ENCODE data around the gene NTNG2.
"Not testable (repeated sequence)": the region's sequence is repeated elsewhere in the genome, so short reads cannot be mapped to it uniquely, and the experiment has no call there.

NTNG2 gene

DNA sequence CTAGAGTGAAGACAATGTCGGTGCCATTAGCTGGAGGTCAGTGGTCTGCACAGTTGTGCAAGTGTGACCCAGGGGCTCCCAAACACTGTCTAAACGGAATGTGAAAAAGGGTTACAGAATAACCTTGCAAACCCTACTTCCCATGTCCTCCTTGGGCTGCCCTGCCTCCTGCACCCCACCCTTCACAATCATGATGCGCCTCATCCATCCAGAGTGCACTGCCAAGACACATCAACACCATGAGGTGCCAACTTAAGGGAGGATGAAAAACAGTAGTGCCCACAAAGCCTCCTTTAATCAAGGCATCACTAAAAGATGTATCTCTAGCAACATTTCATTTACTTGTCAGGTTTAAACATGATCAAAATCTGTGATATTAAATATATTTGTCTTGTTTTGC is 105.8 kb downstream of the NTNG2 start:
- H3K36me3 ChIP-seq (ENCODE audit: control insufficient read depth, insufficient read depth, low read length) = peaks cover 70% of the 10 kb centered on the region
- no peaks in the 10 kb centered on the region for H3K27me3 ChIP-seq (replicated peaks; ENCODE audit: control insufficient read depth, insufficient read depth, low read length, poor library complexity, severe bottlenecking)
- no peaks in the 10 kb centered on the region for H3K4me1 ChIP-seq (ENCODE audit: control insufficient read depth, insufficient read depth, low read length, poor library complexity, severe bottlenecking)
- no peaks in the 10 kb centered on the region for H3K9me3 ChIP-seq (ENCODE audit: control insufficient read depth, low read length)
- no peak overlapping the region for H3K4me3 ChIP-seq (ENCODE audit: insufficient read depth, low read depth, low read length, poor library complexity, severe bottlenecking)
- DNase-seq = no peak
- H3K27ac ChIP-seq (ENCODE audit: insufficient read depth, low read length, poor library complexity, severe bottlenecking) = no peak overlapping the region

DNA sequence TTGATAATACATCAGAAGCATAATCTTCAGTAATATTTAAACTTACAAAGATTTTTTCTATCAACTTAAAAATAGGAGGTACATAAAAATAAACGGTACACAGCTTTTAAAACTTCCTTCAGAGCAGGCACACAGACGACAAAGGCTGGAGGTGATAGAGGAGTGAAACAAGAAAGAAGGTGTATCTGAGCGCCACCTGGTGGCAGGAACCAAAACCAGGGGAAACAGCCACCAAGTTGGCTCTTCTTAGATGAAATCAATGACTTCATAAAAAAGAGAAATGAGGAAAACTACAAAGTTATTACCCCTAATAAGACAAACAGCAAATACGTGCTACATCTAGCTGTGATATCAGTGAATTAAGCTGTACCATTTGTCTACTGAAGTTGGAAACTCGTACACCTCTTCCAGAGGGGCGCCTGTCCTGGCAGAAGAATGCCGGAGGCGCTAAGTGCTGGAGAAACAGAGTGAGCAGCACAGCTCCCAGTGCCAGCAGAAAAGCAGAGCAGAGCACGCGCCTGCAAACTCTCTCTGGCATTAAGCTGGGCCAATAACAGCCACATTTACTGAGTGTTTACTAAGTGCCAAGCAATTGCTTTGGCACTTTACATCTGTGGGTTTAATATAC is 107.0 kb downstream of the NTNG2 start:
- Histone ChIP-seq H3K36me3 (ENCODE audit: control insufficient read depth, insufficient read depth, low read length) (peaks cover 71% of the 10 kb centered on the region), H3K27ac (ENCODE audit: insufficient read depth, low read length, poor library complexity, severe bottlenecking) (no peak overlapping the region)
- DNase-seq = peak; percentile 35 to 56 (median 35)

DNA sequence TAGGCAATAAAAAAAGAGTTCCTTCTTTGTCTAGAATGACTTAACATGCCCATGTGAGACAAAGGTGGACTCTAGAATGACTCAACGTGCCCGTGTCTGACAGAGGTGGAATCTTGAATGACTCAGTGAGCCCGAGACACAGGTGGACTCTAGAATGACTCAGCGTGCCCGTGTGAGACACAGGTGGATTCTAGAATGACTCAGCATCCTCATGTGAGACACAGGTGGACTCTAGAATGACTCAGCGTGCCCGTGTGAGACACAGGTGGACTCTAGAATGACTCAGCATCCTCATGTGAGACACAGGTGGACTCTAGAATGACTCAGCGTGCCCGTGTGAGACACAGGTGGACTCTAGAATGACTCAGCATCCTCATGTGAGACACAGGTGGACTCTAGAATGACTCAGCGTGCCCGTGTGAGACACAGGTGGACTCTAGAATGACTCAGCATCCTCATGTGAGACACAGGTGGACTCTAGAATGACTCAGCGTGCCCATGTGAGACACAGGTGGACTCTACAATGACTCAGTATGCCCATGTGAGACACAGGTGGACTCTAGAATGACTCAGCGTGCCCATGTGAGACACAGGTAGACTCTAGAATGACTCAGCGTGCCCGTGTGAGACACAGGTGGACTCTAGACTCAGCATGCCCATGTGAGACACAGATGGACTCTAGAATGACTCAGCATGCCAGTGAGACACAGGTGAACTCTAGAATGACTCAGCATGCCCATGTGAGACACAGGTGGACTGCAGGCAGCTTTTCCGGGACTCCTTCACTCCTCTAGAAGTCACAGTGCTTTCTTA is 108.1 kb downstream of the NTNG2 start:
- peak in 2 of 3 donors; percentile 16 to 22 for DNase-seq
- H3K27ac ChIP-seq (ENCODE audit: insufficient read depth, low read length, poor library complexity, severe bottlenecking) = peak overlapping the region; percentile 38

More for the DNA sequence above, 107.0 kb downstream of the NTNG2 start:
- H3K4me1 ChIP-seq (ENCODE audit: control insufficient read depth, insufficient read depth, low read length, poor library complexity, severe bottlenecking) = no peaks in the 10 kb centered on the region
- no peaks in the 10 kb centered on the region for H3K27me3 ChIP-seq (replicated peaks; ENCODE audit: control insufficient read depth, insufficient read depth, low read length, poor library complexity, severe bottlenecking)
- no peaks in the 10 kb centered on the region for H3K9me3 ChIP-seq (ENCODE audit: control insufficient read depth, low read length)
- no peak overlapping the region for H3K4me3 ChIP-seq (ENCODE audit: insufficient read depth, low read depth, low read length, poor library complexity, severe bottlenecking)

DNA sequence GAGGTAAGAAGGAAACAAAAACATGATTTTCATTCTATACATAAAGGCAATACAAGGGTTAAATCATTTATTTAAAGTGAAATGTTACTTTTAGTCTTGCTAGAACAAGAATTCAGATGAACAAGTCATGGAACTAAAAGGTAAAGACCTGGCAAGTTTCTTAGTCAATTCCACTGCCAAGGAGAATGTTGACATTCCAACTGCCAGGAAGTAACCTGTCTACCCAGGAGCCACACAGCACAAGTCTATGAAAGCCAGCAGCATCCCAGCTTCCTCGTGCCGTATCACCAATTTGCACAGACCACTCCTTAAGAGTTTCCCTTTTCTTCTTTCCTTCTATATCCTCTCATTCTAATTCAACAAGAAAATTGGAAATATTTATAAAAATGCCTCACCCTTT is 113.0 kb downstream of the NTNG2 start:
- Histone ChIP-seq H3K4me3 (ENCODE audit: insufficient read depth, low read depth, low read length, poor library complexity, severe bottlenecking) (no peak overlapping the region), H3K36me3 (ENCODE audit: control insufficient read depth, insufficient read depth, low read length) (peaks cover 84% of the 10 kb centered on the region), H3K27me3 (replicated peaks; ENCODE audit: control insufficient read depth, insufficient read depth, low read length, poor library complexity, severe bottlenecking) (no peaks in the 10 kb centered on the region), H3K27ac (ENCODE audit: insufficient read depth, low read length, poor library complexity, severe bottlenecking) (no peak overlapping the region), H3K9me3 (ENCODE audit: control insufficient read depth, low read length) (no peaks in the 10 kb centered on the region), H3K4me1 (ENCODE audit: control insufficient read depth, insufficient read depth, low read length, poor library complexity, severe bottlenecking) (no peaks in the 10 kb centered on the region)
- no peak for DNase-seq

More for the DNA sequence above, 108.1 kb downstream of the NTNG2 start:
- H3K36me3 ChIP-seq (ENCODE audit: control insufficient read depth, insufficient read depth, low read length) = peaks cover 70% of the 10 kb centered on the region
- not testable (repeated sequence) for H3K27me3 ChIP-seq (replicated peaks; ENCODE audit: control insufficient read depth, insufficient read depth, low read length, poor library complexity, severe bottlenecking); H3K4me3 ChIP-seq (ENCODE audit: insufficient read depth, low read depth, low read length, poor library complexity, severe bottlenecking); H3K4me1 ChIP-seq (ENCODE audit: control insufficient read depth, insufficient read depth, low read length, poor library complexity, severe bottlenecking); H3K9me3 ChIP-seq (ENCODE audit: control insufficient read depth, low read length)

DNA sequence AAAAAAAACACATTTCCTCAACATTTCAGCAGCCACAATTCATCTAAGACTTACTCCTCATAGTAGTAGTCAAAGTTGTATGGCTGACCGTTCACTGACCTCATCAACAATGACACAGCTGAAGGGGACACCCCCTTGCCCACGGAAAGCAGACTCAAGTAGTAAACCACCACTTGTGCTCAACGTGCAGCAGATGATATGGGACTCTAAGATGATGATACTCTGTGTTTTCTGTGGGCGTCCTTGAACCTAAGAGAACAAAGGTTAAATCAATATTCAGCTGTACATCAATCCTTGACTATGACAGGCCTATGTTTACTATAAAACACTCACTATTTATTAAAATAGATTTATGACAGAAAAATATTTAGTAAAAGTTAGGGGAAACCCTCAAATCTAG is 121.3 kb downstream of the NTNG2 start:
- Histone ChIP-seq H3K36me3 (ENCODE audit: control insufficient read depth, insufficient read depth, low read length) (peaks cover 87% of the 10 kb centered on the region), H3K27me3 (replicated peaks; ENCODE audit: control insufficient read depth, insufficient read depth, low read length, poor library complexity, severe bottlenecking) (no peaks in the 10 kb centered on the region), H3K4me3 (ENCODE audit: insufficient read depth, low read depth, low read length, poor library complexity, severe bottlenecking) (no peak overlapping the region), H3K27ac (ENCODE audit: insufficient read depth, low read length, poor library complexity, severe bottlenecking) (no peak overlapping the region), H3K9me3 (ENCODE audit: control insufficient read depth, low read length) (no peaks in the 10 kb centered on the region), H3K4me1 (ENCODE audit: control insufficient read depth, insufficient read depth, low read length, poor library complexity, severe bottlenecking) (no peaks in the 10 kb centered on the region)
- DNase-seq = no peak

DNA sequence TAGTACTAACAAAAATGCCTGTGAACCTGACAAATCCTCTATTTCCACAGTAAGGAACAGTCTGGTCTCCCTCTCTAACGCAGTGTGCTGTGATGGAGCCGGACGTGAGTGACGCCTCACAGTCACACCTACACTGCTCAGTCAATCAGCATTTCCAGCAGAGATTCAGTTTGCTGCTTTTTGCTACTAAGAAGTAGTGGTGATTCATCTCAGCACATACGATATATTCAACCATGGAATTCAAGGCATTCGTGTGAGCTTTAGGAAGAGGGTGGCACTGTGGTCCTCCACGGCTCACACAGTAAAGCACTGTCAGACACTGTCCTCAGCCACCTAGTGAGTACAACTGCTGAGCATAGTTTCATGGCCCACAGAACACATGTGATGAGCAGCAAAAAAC is 122.0 kb downstream of the NTNG2 start:
- H3K36me3 ChIP-seq (ENCODE audit: control insufficient read depth, insufficient read depth, low read length) = peaks cover 80% of the 10 kb centered on the region
- no peak overlapping the region for H3K4me3 ChIP-seq (ENCODE audit: insufficient read depth, low read depth, low read length, poor library complexity, severe bottlenecking)
- H3K9me3 ChIP-seq (ENCODE audit: control insufficient read depth, low read length) = no peaks in the 10 kb centered on the region
- H3K4me1 ChIP-seq (ENCODE audit: control insufficient read depth, insufficient read depth, low read length, poor library complexity, severe bottlenecking) = no peaks in the 10 kb centered on the region
- no peaks in the 10 kb centered on the region for H3K27me3 ChIP-seq (replicated peaks; ENCODE audit: control insufficient read depth, insufficient read depth, low read length, poor library complexity, severe bottlenecking)
- DNase-seq = no peak
- no peak overlapping the region for H3K27ac ChIP-seq (ENCODE audit: insufficient read depth, low read length, poor library complexity, severe bottlenecking)

DNA sequence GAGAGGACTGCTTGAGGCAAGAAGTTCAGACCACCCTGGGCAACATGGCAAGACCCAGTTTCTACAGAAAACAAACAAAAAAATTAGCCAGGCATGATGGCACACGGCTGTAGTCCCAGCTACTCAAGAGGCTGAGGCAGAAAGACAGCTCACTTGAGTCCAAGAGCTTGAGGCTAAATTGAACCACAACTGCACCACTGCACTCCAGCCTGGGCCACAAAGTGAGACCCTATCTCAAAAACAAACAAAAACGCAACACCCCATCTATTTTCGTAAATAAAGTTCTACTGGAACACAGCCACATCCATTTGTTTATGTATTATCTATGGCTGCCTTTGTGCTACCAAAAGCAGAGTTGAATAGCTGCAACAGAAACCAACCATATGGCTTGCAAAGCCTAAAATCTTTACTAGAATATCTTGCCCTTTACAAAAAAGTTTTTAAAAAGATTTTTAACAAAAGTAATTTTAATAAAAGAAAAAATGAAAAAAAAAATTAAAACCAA is 125.5 kb downstream of the NTNG2 start:
- H3K9me3 ChIP-seq (ENCODE audit: control insufficient read depth, low read length) = no peaks in the 10 kb centered on the region
- no peak for DNase-seq
- no peak overlapping the region for H3K27ac ChIP-seq (ENCODE audit: insufficient read depth, low read length, poor library complexity, severe bottlenecking)
- H3K36me3 ChIP-seq (ENCODE audit: control insufficient read depth, insufficient read depth, low read length) = peaks cover 62% of the 10 kb centered on the region
- no peaks in the 10 kb centered on the region for H3K4me1 ChIP-seq (ENCODE audit: control insufficient read depth, insufficient read depth, low read length, poor library complexity, severe bottlenecking)
- H3K27me3 ChIP-seq (replicated peaks; ENCODE audit: control insufficient read depth, insufficient read depth, low read length, poor library complexity, severe bottlenecking) = no peaks in the 10 kb centered on the region
- H3K4me3 ChIP-seq (ENCODE audit: insufficient read depth, low read depth, low read length, poor library complexity, severe bottlenecking) = no peak overlapping the region

DNA sequence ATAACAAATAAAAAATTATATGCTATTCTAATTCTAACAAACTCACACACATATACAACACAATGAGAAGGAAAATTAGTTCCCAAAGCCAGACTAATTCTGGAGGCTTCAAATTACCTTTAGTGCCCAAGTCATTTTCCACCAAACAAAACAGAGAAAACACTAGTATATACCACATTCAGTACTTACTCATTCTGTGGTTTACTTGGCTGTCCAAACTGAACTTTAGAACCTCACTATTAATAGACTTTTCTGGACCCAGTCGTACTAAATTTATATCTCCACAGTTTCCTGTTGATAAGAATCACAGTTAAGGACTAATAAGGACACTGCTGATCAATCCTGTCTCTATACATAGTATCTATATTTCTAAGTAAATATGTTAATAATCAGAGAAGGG is 126.5 kb downstream of the NTNG2 start:
- no peaks in the 10 kb centered on the region for H3K27me3 ChIP-seq (replicated peaks; ENCODE audit: control insufficient read depth, insufficient read depth, low read length, poor library complexity, severe bottlenecking)
- no peaks in the 10 kb centered on the region for H3K4me1 ChIP-seq (ENCODE audit: control insufficient read depth, insufficient read depth, low read length, poor library complexity, severe bottlenecking)
- H3K4me3 ChIP-seq (ENCODE audit: insufficient read depth, low read depth, low read length, poor library complexity, severe bottlenecking) = no peak overlapping the region
- no peak for DNase-seq
- peaks cover 53% of the 10 kb centered on the region for H3K36me3 ChIP-seq (ENCODE audit: control insufficient read depth, insufficient read depth, low read length)
- no peaks in the 10 kb centered on the region for H3K9me3 ChIP-seq (ENCODE audit: control insufficient read depth, low read length)
- H3K27ac ChIP-seq (ENCODE audit: insufficient read depth, low read length, poor library complexity, severe bottlenecking) = no peak overlapping the region

DNA sequence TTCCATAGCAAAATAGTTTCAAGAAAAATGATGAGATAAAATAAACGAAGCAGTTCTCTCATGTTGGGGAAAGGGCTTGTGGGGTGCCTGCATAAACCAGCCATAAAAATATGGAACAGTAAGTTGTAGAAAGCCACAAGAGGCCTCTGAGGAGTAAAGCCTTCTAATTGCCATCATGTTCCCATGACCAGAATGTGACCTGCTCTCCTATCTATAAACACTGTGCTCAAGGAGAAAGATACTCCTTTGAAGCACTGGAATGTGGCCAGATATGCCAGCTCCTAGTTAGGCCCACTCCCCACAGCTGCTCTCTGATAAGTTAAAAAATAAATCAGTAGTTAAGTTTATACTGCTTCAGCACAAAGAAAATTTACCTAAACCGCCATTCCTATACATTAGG is 127.1 kb downstream of the NTNG2 start:
- H3K36me3 ChIP-seq (ENCODE audit: control insufficient read depth, insufficient read depth, low read length) = peaks cover 50% of the 10 kb centered on the region
- H3K4me3 ChIP-seq (ENCODE audit: insufficient read depth, low read depth, low read length, poor library complexity, severe bottlenecking) = no peak overlapping the region
- DNase-seq = no peak
- no peaks in the 10 kb centered on the region for H3K9me3 ChIP-seq (ENCODE audit: control insufficient read depth, low read length)
- no peak overlapping the region for H3K27ac ChIP-seq (ENCODE audit: insufficient read depth, low read length, poor library complexity, severe bottlenecking)
- H3K4me1 ChIP-seq (ENCODE audit: control insufficient read depth, insufficient read depth, low read length, poor library complexity, severe bottlenecking) = no peaks in the 10 kb centered on the region
- H3K27me3 ChIP-seq (replicated peaks; ENCODE audit: control insufficient read depth, insufficient read depth, low read length, poor library complexity, severe bottlenecking) = no peaks in the 10 kb centered on the region

DNA sequence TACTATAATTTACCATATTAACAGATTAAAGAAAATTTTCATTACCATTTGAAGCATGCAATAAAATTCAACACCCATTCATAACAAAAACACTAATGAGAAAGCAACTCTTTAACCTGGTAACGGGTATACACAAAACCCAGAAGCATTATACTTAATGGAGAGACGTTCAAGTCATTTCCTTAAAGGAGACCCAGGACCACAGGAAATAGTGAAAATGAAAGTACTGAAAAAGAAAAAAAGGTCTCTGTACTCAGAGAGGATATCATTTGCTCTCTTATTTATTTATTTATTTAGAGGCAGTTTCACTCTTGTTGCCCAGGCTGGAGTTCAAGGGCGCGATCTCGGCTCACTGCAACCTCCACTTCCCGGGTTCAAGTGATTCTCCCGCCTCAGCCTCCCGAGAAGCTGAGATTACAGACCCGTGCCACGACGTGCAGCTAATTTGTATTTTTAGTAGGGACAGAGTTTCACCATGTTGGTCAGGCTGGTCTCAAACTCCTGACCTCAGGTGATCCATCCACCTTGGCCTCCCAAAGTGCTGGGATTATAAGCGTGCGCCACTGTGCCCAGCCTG is 131.4 kb downstream of the NTNG2 start:
- no peaks in the 10 kb centered on the region for H3K4me1 ChIP-seq (ENCODE audit: control insufficient read depth, insufficient read depth, low read length, poor library complexity, severe bottlenecking)
- peaks cover 49% of the 10 kb centered on the region for H3K36me3 ChIP-seq (ENCODE audit: control insufficient read depth, insufficient read depth, low read length)
- peak overlapping the region; percentile 32 for H3K27ac ChIP-seq (ENCODE audit: insufficient read depth, low read length, poor library complexity, severe bottlenecking)
- no peaks in the 10 kb centered on the region for H3K27me3 ChIP-seq (replicated peaks; ENCODE audit: control insufficient read depth, insufficient read depth, low read length, poor library complexity, severe bottlenecking)
- H3K9me3 ChIP-seq (ENCODE audit: control insufficient read depth, low read length) = no peaks in the 10 kb centered on the region
- H3K4me3 ChIP-seq (ENCODE audit: insufficient read depth, low read depth, low read length, poor library complexity, severe bottlenecking) = no peak overlapping the region
- DNase-seq = no peak
